ENCODE data around the gene SPC25. TPM values are rescaled to one million over a fixed set of nuclear protein-coding genes. Genes with fewer than 3 reads are reported as not detected.
"Not testable (repeated sequence)": the region's sequence is repeated elsewhere in the genome, so short reads cannot be mapped to it uniquely, and the experiment has no call there.

Gene SPC25
- total and polyA plus RNA-seq, 2 of the 13 experiments (the other 11 are each of a cell fraction or from before 2014, with no cell fraction given), result 11.3 to 26.5 TPM

- intact Hi-C loops (cut with micrococcal nuclease; ENCODE audit: unreplicated experiment), result no loop called here
- peaks cover 3% of the 10 kb centered on the region for H3K79me2 ChIP-seq (ENCODE audit: insufficient read depth, low read length)
- H3K27me3 ChIP-seq (ENCODE audit: control insufficient read depth in 1 of 2, insufficient read depth in 2 of 2, low read length in 2 of 2), result no peaks in the 10 kb centered on the region
- H4K20me1 ChIP-seq (ENCODE audit: insufficient read depth, low read length), result no peaks in the 10 kb centered on the region
- CTCF ChIA-PET (ENCODE audit: low intra/inter-chr PET ratio, low total read pairs), result no interaction called here
- TF ChIP-seq HNF1B (CRISPR knock-in tag; IDR thresholded peaks at IDR 0.05) (no peak), CENPBD1 (CRISPR knock-in tag; IDR thresholded peaks at IDR 0.05; ENCODE audit: borderline replicate concordance, low read depth) (no peak), NFKBIZ (CRISPR knock-in tag; IDR thresholded peaks at IDR 0.05) (no peak), TRAFD1 (CRISPR knock-in tag; IDR thresholded peaks at IDR 0.05; ENCODE audit: borderline replicate concordance) (no peak), CHD4 (IDR thresholded peaks at IDR 0.05; ENCODE audit: borderline replicate concordance, low read length) (no peak)
- H3K9ac ChIP-seq (ENCODE audit: insufficient read depth, low read depth, low read length), result no peak overlapping the region
- H3K4me2 ChIP-seq (ENCODE audit: low read depth, low read length), result no peak overlapping the region
- in situ Hi-C loops (cut with HindIII; ENCODE audit: extremely low pct_ligation_motif_present, low pct_unique_long_range_greater_than_20kb), result no loop called here
- FAIRE-seq (no peak), ATAC-seq (no peak), DNase-seq (ENCODE audit: low spot score) (no peak)
- no peak overlapping the region for H3K4me3 ChIP-seq (replicated peaks in 1 of 3; ENCODE audit: insufficient read depth in 1 of 3, low read depth in 2 of 3, low read length in 3 of 3)
- BruUV-seq (replicated peaks), result no TSS peak
- H3K4me1 ChIP-seq (ENCODE audit: insufficient read depth, low read length), result no peaks in the 10 kb centered on the region
- 98% methylated on average over 6 of the region's 6 CpGs for WGBS (ENCODE audit: low lambda C conversion rate)
- no peaks in the 10 kb centered on the region for H3K9me3 ChIP-seq (ENCODE audit: low read length)
- POLR2A ChIA-PET, result no interaction called here
- no peak overlapping the region for H3K27ac ChIP-seq (ENCODE audit: extremely low read length, insufficient read depth, low read length)
- peaks cover 4 to 37% of the 10 kb centered on the region in 2 experiments; a peak in 4 of 5 replicates for H3K36me3 ChIP-seq (replicated peaks in 1 of 2; ENCODE audit: control insufficient read depth in 1 of 2, insufficient read depth in 2 of 2, low read length in 2 of 2)
- no peak overlapping the region for H2AFZ ChIP-seq (ENCODE audit: low read length)
Observed at GRCh38 chr2:168874368-168875054, 15.7 kb downstream of the SPC25 start.

- ATAC-seq; H2AFZ ChIP-seq (ENCODE audit: low read length); H3K9me3 ChIP-seq (ENCODE audit: low read length); H3K27me3 ChIP-seq (ENCODE audit: control insufficient read depth in 1 of 2, insufficient read depth in 2 of 2, low read length in 2 of 2); DNase-seq (ENCODE audit: low spot score); BruUV-seq (replicated peaks); H3K4me2 ChIP-seq (ENCODE audit: low read depth, low read length); intact Hi-C loops (cut with micrococcal nuclease; ENCODE audit: unreplicated experiment); in situ Hi-C loops (cut with HindIII; ENCODE audit: extremely low pct_ligation_motif_present, low pct_unique_long_range_greater_than_20kb); H4K20me1 ChIP-seq (ENCODE audit: insufficient read depth, low read length); POLR2A ChIA-PET; H3K27ac ChIP-seq (ENCODE audit: extremely low read length, insufficient read depth, low read length); CTCF ChIA-PET (ENCODE audit: low intra/inter-chr PET ratio, low total read pairs); FAIRE-seq; H3K9ac ChIP-seq (ENCODE audit: insufficient read depth, low read depth, low read length); H3K4me3 ChIP-seq (replicated peaks in 1 of 3; ENCODE audit: insufficient read depth in 1 of 3, low read depth in 2 of 3, low read length in 3 of 3); H3K4me1 ChIP-seq (ENCODE audit: insufficient read depth, low read length); H3K79me2 ChIP-seq (ENCODE audit: insufficient read depth, low read length): not testable (repeated sequence)
- peaks cover 4 to 37% of the 10 kb centered on the region in 2 experiments; a peak in 4 of 5 replicates for H3K36me3 ChIP-seq (replicated peaks in 1 of 2; ENCODE audit: control insufficient read depth in 1 of 2, insufficient read depth in 2 of 2, low read length in 2 of 2)
- 100% methylated on average over 4 of the region's 4 CpGs for WGBS (ENCODE audit: low lambda C conversion rate)
Observed at GRCh38 chr2:168870824-168871223, 19.4 kb downstream of the SPC25 start.

GRCh38 chr2:168870369-168870768 is 19.9 kb downstream of the SPC25 start:
- H3K9ac ChIP-seq (ENCODE audit: insufficient read depth, low read depth, low read length); H4K20me1 ChIP-seq (ENCODE audit: insufficient read depth, low read length); BruUV-seq (replicated peaks); H3K79me2 ChIP-seq (ENCODE audit: insufficient read depth, low read length); H3K9me3 ChIP-seq (ENCODE audit: low read length); ATAC-seq; H3K4me2 ChIP-seq (ENCODE audit: low read depth, low read length); intact Hi-C loops (cut with micrococcal nuclease; ENCODE audit: unreplicated experiment); H3K27me3 ChIP-seq (ENCODE audit: control insufficient read depth in 1 of 2, insufficient read depth in 2 of 2, low read length in 2 of 2); in situ Hi-C loops (cut with HindIII; ENCODE audit: extremely low pct_ligation_motif_present, low pct_unique_long_range_greater_than_20kb); H2AFZ ChIP-seq (ENCODE audit: low read length); H3K27ac ChIP-seq (ENCODE audit: extremely low read length, insufficient read depth, low read length); H3K4me1 ChIP-seq (ENCODE audit: insufficient read depth, low read length); FAIRE-seq; POLR2A ChIA-PET; H3K4me3 ChIP-seq (replicated peaks in 1 of 3; ENCODE audit: insufficient read depth in 1 of 3, low read depth in 2 of 3, low read length in 3 of 3); CTCF ChIA-PET (ENCODE audit: low intra/inter-chr PET ratio, low total read pairs); DNase-seq (ENCODE audit: low spot score): not testable (repeated sequence)
- WGBS (ENCODE audit: low lambda C conversion rate), result 100% methylated on average over 1 of the region's 1 CpG
- peaks cover 4 to 36% of the 10 kb centered on the region in 2 experiments; a peak in 4 of 5 replicates for H3K36me3 ChIP-seq (replicated peaks in 1 of 2; ENCODE audit: control insufficient read depth in 1 of 2, insufficient read depth in 2 of 2, low read length in 2 of 2)

Data from HepG2 (cell line).